ENCODE data around the gene RCN1.

Gene RCN1

DNA sequence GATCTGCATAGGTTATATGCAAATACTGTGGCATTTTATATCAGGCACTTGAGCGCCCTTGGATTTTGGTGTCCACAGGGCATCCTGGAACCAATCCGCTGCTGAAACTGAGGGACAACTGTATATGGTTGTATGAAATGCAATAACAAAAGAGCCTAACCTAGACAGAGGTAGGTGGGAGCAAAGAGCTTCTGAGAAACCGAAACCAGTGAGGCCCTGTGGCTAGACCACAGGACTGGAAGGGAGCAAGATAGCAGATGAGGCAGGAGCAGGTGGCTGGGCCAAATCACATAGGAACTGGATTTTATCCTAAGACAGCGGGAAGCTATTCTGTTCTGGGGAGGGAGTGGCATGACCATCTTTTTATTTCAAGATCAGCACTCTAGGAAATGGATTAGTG is 30.1 kb downstream of the RCN1 start:
- H3K4me3 ChIP-seq (ENCODE audit: low read depth, low read length), result no peak overlapping the region
- TF ChIP-seq, protein P1, sequence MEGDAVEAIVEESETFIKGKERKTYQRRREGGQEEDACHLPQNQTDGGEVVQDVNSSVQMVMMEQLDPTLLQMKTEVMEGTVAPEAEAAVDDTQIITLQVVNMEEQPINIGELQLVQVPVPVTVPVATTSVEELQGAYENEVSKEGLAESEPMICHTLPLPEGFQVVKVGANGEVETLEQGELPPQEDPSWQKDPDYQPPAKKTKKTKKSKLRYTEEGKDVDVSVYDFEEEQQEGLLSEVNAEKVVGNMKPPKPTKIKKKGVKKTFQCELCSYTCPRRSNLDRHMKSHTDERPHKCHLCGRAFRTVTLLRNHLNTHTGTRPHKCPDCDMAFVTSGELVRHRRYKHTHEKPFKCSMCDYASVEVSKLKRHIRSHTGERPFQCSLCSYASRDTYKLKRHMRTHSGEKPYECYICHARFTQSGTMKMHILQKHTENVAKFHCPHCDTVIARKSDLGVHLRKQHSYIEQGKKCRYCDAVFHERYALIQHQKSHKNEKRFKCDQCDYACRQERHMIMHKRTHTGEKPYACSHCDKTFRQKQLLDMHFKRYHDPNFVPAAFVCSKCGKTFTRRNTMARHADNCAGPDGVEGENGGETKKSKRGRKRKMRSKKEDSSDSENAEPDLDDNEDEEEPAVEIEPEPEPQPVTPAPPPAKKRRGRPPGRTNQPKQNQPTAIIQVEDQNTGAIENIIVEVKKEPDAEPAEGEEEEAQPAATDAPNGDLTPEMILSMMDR (IDR thresholded peaks at IDR 0.05; ENCODE audit: low read depth, low read length), result no peak

GRCh38 chr11:32122200-32122599 is 31.3 kb downstream of the RCN1 start:
- TF ChIP-seq, protein P1 (IDR thresholded peaks at IDR 0.05; ENCODE audit: low read depth, low read length), result no peak
- H3K4me3 ChIP-seq (ENCODE audit: low read depth, low read length), result no peak overlapping the region

DNA sequence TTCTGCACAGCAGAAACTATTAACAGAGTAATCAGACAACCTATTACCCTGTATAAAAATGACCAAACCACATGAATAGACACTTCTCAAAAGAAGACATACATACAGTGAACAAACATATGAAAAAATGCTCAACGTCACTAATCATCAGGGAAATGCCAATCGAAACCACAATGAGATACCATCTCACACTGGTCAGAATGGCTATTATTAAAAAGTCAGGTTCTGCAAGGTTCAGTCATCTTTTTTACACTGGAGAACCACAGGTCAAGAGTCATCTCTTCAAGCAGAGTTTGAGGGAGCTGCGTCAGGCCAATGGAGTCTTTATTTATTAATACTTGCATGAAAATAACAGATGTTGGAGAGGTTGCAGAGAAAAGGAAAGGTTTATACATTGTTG is 40.4 kb downstream of the RCN1 start:
- TF ChIP-seq, protein P1 (IDR thresholded peaks at IDR 0.05; ENCODE audit: low read depth, low read length), result no peak
- H3K4me3 ChIP-seq (ENCODE audit: low read depth, low read length), result no peak overlapping the region

DNA sequence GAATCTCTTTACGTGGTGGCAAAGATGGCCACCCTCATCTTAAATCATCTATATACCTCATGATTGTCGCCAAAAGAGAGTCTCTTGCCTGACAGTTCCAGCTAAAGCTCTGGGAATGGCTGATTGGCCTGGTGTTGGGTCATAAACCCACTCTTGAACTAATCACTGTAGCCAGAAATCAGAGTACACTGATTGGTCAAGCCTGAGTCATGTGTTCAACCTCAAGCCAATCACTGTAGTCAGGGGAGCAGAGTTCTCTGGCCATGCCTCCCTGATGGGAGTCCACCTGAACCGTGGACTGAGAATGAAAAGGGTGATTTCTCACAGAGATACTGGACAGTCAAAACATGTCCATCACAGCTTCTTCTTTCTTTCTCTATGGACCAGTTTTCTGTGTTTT is 45.8 kb downstream of the RCN1 start:
- TF ChIP-seq, protein P1 (IDR thresholded peaks at IDR 0.05; ENCODE audit: low read depth, low read length), result no peak
- no peak overlapping the region for H3K4me3 ChIP-seq (ENCODE audit: low read depth, low read length)

- H3K4me3 ChIP-seq (ENCODE audit: low read depth, low read length), result no peak overlapping the region
- TF ChIP-seq, protein P1 (IDR thresholded peaks at IDR 0.05; ENCODE audit: low read depth, low read length), result no peak
Measured at GRCh38 chr11:32137263-32137662, 46.4 kb downstream of the RCN1 start.

GRCh38 chr11:32137869-32138268 is 47.0 kb downstream of the RCN1 start:
- no peak overlapping the region for H3K4me3 ChIP-seq (ENCODE audit: low read depth, low read length)
- TF ChIP-seq, protein P1 (IDR thresholded peaks at IDR 0.05; ENCODE audit: low read depth, low read length), result no peak

DNA sequence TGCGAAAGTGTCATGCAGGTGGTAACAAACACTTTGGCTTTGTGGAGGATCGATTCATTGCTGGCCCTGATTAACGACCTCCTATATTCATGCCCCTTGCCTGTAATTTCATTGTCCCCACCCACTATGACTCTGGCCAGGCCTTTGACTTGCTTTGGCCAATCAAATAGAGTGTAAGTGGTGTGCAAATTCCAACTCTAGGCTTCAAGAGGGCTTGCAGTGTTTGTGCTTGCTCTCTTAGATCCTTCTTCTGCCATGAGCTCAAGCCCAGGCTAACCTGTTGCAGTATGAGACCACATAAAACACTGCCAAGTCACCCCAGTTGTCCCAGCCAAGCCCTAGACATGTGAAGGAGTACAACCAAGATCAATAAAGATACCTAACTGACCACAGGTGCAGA is 48.0 kb downstream of the RCN1 start:
- no peak overlapping the region for H3K4me3 ChIP-seq (ENCODE audit: low read depth, low read length)
- TF ChIP-seq, protein P1 (IDR thresholded peaks at IDR 0.05; ENCODE audit: low read depth, low read length), result no peak
